Erythroblast (primary cell): ENCODE results near the gene NARF.

Source experiments
- GATA1 ChIP-seq: IDR thresholded peaks from 2 replicates; pipeline ENCODE4 v1.6.1; 2011; ENCODE audit warnings: low read depth, mild to moderate bottlenecking, control low read depth, low read length, moderate library complexity
- POLR2A ChIP-seq: IDR thresholded peaks from 2 replicates; pipeline ENCODE4 v1.6.1; 2011; ENCODE audit warnings: mild to moderate bottlenecking, low read length

DNA sequence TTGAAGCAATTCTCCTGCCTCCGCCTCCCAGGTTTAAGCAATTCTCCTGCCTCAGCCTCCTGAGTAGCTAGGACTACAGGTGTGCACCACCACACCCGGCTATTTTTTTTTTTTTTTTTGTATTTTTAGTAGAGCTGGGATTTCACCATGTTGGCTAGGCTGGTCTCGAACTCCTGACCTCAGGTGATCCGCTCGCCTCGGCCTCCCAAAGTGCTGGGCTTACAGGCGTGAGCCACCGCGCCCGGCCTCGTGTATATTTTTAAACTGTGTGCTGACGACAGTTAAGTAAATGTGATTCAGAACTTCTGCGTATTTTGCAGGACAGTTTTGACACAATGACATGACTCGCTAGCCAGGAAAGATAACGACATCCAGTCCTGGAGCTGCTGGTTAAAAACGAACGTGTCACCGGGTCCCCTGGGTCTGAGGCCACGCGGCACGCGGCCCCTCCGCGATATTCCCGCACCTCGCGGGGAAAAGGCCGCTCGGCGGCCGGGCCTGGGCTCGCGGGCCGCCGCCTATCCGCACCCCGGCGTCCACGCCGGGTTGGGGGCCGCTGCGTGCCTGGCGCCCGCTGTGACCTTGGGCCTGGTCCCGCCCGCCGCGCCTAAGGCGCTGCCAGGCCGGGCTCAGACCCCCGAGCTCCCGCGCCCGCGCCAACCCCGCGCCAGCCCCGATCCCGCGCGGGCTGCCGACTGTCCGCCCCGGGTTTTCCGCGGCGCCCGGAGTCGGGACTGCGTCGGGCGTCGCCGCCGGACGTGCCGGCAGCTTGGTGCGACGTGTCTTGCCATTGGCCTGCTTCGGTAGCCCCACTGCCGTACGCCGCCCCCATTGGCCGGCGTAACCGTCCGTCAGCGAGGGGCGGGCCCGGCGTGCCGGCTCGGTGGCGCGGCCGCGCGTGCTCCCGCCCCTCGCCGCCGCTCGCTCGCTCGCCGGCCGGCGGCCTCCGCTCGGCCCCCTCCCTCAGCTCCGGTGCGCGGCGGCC is 60.6 kb downstream of the NARF start, which contains the start of gene FOXK2:
- TF ChIP-seq POLR2A (peak; percentile 82), GATA1 (no peak)
